ENCODE measurements around the gene ZNF772. TPM values are rescaled to one million over a fixed set of nuclear protein-coding genes. Genes with fewer than 3 reads are reported as not detected.
A peak's percentile ranks its signal among the peaks of the same experiment; 100 is the strongest.
"Not testable (repeated sequence)": the region's sequence is repeated elsewhere in the genome, so short reads cannot be mapped to it uniquely, and the experiment has no call there.

ZNF772 gene
- total RNA-seq, 1 donor from 2014 or later, result 10.4 TPM

GRCh38 chr19:57506163-57506562 is 28.8 kb upstream of the ZNF772 start:
- DNase-seq (ENCODE audit: extremely low spot score, unreplicated experiment), result no peak
- Mint-ChIP-seq H3K9me3 (ENCODE audit: unreplicated experiment) (peaks cover 35% of the 10 kb centered on the region), H3K4me1 (ENCODE audit: unreplicated experiment) (peaks cover 2% of the 10 kb centered on the region), H3K36me3 (ENCODE audit: unreplicated experiment) (peaks cover 80% of the 10 kb centered on the region), H3K27ac (ENCODE audit: unreplicated experiment) (no peak overlapping the region), H3K4me3 (ENCODE audit: unreplicated experiment) (no peak overlapping the region), H3K27me3 (ENCODE audit: unreplicated experiment) (no peaks in the 10 kb centered on the region)
- TF ChIP-seq, protein P1, sequence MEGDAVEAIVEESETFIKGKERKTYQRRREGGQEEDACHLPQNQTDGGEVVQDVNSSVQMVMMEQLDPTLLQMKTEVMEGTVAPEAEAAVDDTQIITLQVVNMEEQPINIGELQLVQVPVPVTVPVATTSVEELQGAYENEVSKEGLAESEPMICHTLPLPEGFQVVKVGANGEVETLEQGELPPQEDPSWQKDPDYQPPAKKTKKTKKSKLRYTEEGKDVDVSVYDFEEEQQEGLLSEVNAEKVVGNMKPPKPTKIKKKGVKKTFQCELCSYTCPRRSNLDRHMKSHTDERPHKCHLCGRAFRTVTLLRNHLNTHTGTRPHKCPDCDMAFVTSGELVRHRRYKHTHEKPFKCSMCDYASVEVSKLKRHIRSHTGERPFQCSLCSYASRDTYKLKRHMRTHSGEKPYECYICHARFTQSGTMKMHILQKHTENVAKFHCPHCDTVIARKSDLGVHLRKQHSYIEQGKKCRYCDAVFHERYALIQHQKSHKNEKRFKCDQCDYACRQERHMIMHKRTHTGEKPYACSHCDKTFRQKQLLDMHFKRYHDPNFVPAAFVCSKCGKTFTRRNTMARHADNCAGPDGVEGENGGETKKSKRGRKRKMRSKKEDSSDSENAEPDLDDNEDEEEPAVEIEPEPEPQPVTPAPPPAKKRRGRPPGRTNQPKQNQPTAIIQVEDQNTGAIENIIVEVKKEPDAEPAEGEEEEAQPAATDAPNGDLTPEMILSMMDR (IDR thresholded peaks at IDR 0.05), result no peak

DNA sequence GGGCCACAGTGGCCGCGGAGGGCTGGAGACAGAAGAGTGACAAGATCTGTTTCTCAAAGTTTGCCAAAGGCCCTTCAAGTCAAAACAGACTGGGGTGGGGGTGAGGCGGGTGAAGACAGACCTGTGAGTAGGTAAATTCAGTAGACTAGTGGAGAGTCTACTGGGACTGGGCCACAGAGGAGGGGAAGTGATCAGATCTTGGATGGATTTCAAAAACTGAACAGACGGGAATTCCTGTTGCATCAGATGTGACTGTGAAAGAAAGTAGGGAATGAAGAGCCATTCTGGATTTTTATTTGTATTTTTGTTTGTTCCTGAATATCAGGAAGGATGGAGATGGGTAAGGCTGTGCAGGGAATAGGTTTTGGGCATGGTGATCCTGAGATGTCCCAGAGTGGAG is 23.0 kb upstream of the ZNF772 start:
- peaks cover 44% of the 10 kb centered on the region for H3K36me3 Mint-ChIP-seq (ENCODE audit: unreplicated experiment)
- not testable (repeated sequence) for H3K27me3 Mint-ChIP-seq (ENCODE audit: unreplicated experiment); DNase-seq (ENCODE audit: extremely low spot score, unreplicated experiment)
- peaks cover 14% of the 10 kb centered on the region for H3K4me1 Mint-ChIP-seq (ENCODE audit: unreplicated experiment)
- peak overlapping the region; percentile 72 for H3K27ac Mint-ChIP-seq (ENCODE audit: unreplicated experiment)
- peaks cover 38% of the 10 kb centered on the region for H3K9me3 Mint-ChIP-seq (ENCODE audit: unreplicated experiment)
- peak overlapping the region; percentile 69 for H3K4me3 Mint-ChIP-seq (ENCODE audit: unreplicated experiment)

- H3K27ac Mint-ChIP-seq (ENCODE audit: unreplicated experiment), result peak within 1 kb of the TSS; percentile 72
- H3K36me3 Mint-ChIP-seq (ENCODE audit: unreplicated experiment), result peaks cover 44% of the 10 kb centered on the region
- H3K27me3 Mint-ChIP-seq (ENCODE audit: unreplicated experiment), result not testable (repeated sequence)
- DNase-seq (ENCODE audit: extremely low spot score, unreplicated experiment), result peak; percentile 96
- H3K4me3 Mint-ChIP-seq (ENCODE audit: unreplicated experiment), result peak within 1 kb of the TSS; percentile 69
- H3K4me1 Mint-ChIP-seq (ENCODE audit: unreplicated experiment), result peaks cover 14% of the 10 kb centered on the region
- peaks cover 41% of the 10 kb centered on the region for H3K9me3 Mint-ChIP-seq (ENCODE audit: unreplicated experiment)
Observed at GRCh38 chr19:57499680-57500395, 22.5 kb upstream of the ZNF772 start, which contains the start of gene ZNF773. TSS of gene ZNF773 (plus strand) at chr19:57499938. CDS start at chr19:57500081, 143 bp downstream.

DNA sequence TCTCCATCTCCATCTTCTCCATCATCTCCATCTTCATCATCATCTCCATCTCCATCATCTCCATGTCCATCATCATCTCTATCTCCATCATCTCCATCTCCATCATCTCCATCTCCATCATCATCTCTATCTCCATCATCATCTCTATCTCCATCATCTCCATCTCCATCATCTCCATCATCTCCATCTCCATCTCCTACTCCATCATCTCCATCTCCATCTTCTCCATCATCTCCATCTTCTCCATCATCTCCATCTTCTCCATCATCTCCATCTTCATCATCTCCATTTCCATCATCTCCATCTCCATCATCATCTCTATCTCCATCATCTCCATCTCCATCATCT is 21.9 kb upstream of the ZNF772 start:
- Mint-ChIP-seq H3K27ac (ENCODE audit: unreplicated experiment) (peak overlapping the region; percentile 18), H3K36me3 (ENCODE audit: unreplicated experiment) (peaks cover 44% of the 10 kb centered on the region), H3K4me1 (ENCODE audit: unreplicated experiment) (peaks cover 14% of the 10 kb centered on the region), H3K4me3 (ENCODE audit: unreplicated experiment) (peak overlapping the region; percentile 69), H3K9me3 (ENCODE audit: unreplicated experiment) (peaks cover 47% of the 10 kb centered on the region)
- not testable (repeated sequence) for DNase-seq (ENCODE audit: extremely low spot score, unreplicated experiment); H3K27me3 Mint-ChIP-seq (ENCODE audit: unreplicated experiment)

GRCh38 chr19:57488299-57488644 is 10.9 kb upstream of the ZNF772 start:
- peaks cover 42% of the 10 kb centered on the region for H3K9me3 Mint-ChIP-seq (ENCODE audit: unreplicated experiment)
- H3K36me3 Mint-ChIP-seq (ENCODE audit: unreplicated experiment), result peaks cover 46% of the 10 kb centered on the region
- H3K4me3 Mint-ChIP-seq (ENCODE audit: unreplicated experiment), result peak overlapping the region; percentile 83
- peak overlapping the region; percentile 76 for H3K27ac Mint-ChIP-seq (ENCODE audit: unreplicated experiment)
- H3K27me3 Mint-ChIP-seq (ENCODE audit: unreplicated experiment); DNase-seq (ENCODE audit: extremely low spot score, unreplicated experiment): not testable (repeated sequence)
- H3K4me1 Mint-ChIP-seq (ENCODE audit: unreplicated experiment), result peaks cover 12% of the 10 kb centered on the region

GRCh38 chr19:57487477-57488298 is 10.3 kb upstream of the ZNF772 start, which contains the start of gene ZNF419:
TSS of gene ZNF419 (plus strand) at chr19:57487750. CDS start at chr19:57487951, 201 bp downstream.
- peaks cover 37% of the 10 kb centered on the region for H3K9me3 Mint-ChIP-seq (ENCODE audit: unreplicated experiment)
- H3K27me3 Mint-ChIP-seq (ENCODE audit: unreplicated experiment), result not testable (repeated sequence)
- peak within 1 kb of the TSS; percentile 76 for H3K27ac Mint-ChIP-seq (ENCODE audit: unreplicated experiment)

GRCh38 chr19:57473646-57474045 is 3.7 kb downstream of the ZNF772 start:
- TF ChIP-seq, protein P1 (IDR thresholded peaks at IDR 0.05), result no peak
- Mint-ChIP-seq H3K4me1 (ENCODE audit: unreplicated experiment) (peaks cover 14% of the 10 kb centered on the region), H3K27me3 (ENCODE audit: unreplicated experiment) (no peaks in the 10 kb centered on the region), H3K36me3 (ENCODE audit: unreplicated experiment) (peaks cover 84% of the 10 kb centered on the region), H3K4me3 (ENCODE audit: unreplicated experiment) (no peak overlapping the region), H3K9me3 (ENCODE audit: unreplicated experiment) (peaks cover 69% of the 10 kb centered on the region), H3K27ac (ENCODE audit: unreplicated experiment) (no peak overlapping the region)
- no peak for DNase-seq (ENCODE audit: extremely low spot score, unreplicated experiment)

More at GRCh38 chr19:57487477-57488298, 10.3 kb upstream of the ZNF772 start, which contains the start of gene ZNF419:
- H3K4me1 Mint-ChIP-seq (ENCODE audit: unreplicated experiment), result peaks cover 12% of the 10 kb centered on the region
- peak within 1 kb of the TSS; percentile 83 for H3K4me3 Mint-ChIP-seq (ENCODE audit: unreplicated experiment)
- peak; percentile 94 for DNase-seq (ENCODE audit: extremely low spot score, unreplicated experiment)
- H3K36me3 Mint-ChIP-seq (ENCODE audit: unreplicated experiment), result peaks cover 40% of the 10 kb centered on the region

Data from osteocyte (in vitro differentiated cells).